Right lobe of liver (tissue), 4 donors: ENCODE measurements around the gene TMEM203.

ENCODE experiments used
- POLR2A ChIP-seq: fragments of 450-650 bp; IDR thresholded peaks from one replicate; pipeline ENCODE4 v1.6.1; 2017; ENCODE audit warnings: antibody characterized with exemption, mild to moderate bottlenecking
- TF ChIP-seq, protein P1 (sequence below), 4 donors: fragments of 200-600 bp in 3 of 4; fragments of 450-650 bp in 1 of 4; IDR thresholded peaks; one replicate each; pipeline versions ENCODE4 v1.5.1 to v1.8.0; 2016 to 2022; ENCODE audit warnings: antibody characterized with exemption in 4 of 4, mild to moderate bottlenecking in 2 of 4
- donor health status: DM: no; HTN: no; CAD: no.
- donor health status: DM: no; HTN: no; CAD: no.
- donor health status: DM: no; HTN: yes; CAD: no.

DNA sequence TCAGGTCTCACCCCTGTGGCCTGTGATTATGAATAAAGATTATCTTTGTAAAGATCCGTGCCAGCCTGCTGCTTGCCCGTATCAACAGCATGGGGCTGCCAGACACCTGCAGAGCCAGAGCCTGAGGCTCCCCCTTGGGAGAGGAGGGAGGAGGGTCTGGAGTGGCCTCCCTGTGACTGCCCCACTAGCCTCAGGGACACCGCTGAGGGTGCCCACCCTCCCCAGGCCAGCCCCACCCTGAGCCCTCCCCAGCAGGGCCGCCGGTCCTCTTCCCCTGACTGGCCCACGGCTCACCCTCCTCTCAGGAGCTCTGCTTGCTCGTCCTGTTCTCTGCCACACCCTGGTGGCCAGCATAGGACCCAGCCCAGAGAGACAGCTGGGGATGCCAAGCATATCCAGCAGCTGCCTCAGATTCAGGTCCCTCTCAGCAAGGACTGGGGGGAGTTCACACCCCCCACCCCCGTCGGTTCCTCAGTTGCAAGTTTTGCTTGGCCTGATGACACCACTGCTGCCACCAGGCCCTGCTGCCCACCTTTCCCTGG is 15.1 kb downstream of the TMEM203 start:
- no peak for TF ChIP-seq POLR2A
- TF ChIP-seq, protein P1, sequence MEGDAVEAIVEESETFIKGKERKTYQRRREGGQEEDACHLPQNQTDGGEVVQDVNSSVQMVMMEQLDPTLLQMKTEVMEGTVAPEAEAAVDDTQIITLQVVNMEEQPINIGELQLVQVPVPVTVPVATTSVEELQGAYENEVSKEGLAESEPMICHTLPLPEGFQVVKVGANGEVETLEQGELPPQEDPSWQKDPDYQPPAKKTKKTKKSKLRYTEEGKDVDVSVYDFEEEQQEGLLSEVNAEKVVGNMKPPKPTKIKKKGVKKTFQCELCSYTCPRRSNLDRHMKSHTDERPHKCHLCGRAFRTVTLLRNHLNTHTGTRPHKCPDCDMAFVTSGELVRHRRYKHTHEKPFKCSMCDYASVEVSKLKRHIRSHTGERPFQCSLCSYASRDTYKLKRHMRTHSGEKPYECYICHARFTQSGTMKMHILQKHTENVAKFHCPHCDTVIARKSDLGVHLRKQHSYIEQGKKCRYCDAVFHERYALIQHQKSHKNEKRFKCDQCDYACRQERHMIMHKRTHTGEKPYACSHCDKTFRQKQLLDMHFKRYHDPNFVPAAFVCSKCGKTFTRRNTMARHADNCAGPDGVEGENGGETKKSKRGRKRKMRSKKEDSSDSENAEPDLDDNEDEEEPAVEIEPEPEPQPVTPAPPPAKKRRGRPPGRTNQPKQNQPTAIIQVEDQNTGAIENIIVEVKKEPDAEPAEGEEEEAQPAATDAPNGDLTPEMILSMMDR (IDR thresholded peaks at IDR 0.05), result no peak
